SK-N-SH (cell line): ENCODE results near the gene BRSK1. TPM values are rescaled to one million over a fixed set of nuclear protein-coding genes. Genes with fewer than 3 reads are reported as not detected.

Experiments
- CTCF ChIA-PET: fragments of 300-600, 350-600 bp; formaldehyde crosslinking; extraction: SDS; loops from one replicate; lab custom pipeline; 2021; lab: Yijun Ruan, JAX
- POLR2A ChIA-PET: fragments of 350-600 bp; sonication (Branson Sonifier 250); formaldehyde crosslinking; extraction: SDS; loops from one replicate; lab custom pipeline; 2020; ENCODE audit warnings: antibody characterized with exemption, inconsistent platforms; lab: Yijun Ruan, JAX
- DNase-seq: peaks from one replicate; pipeline ENCODE4 v3.0.0; 2012
- H2AFZ ChIP-seq: fragments of 200-600 bp; sonication (generic); 2 replicates; pipeline ENCODE4 v1.8.1; 2016; ENCODE audit warnings: antibody characterized with exemption, mild to moderate bottlenecking, low read depth
- H3F3A ChIP-seq: fragments of 200-600 bp; sonication (generic); replicated peaks from 2 replicates; pipeline ENCODE3; 2016; ENCODE audit warnings: antibody characterized with exemption, mild to moderate bottlenecking; ENCODE audit not compliant: insufficient read depth
- H3K27ac ChIP-seq, 2 experiments: fragments of 200-500 bp in 1 of 2; fragments of 200-600 bp in 1 of 2; sonication (Bioruptor generic) in 1 of 2; sonication (generic), shearing (Covaris generic) in 1 of 2; 2 replicates each; pipeline versions ENCODE4 v1.5.1 to v1.6.1; 2014 to 2016; ENCODE audit warnings: low read depth in 2 of 2, inconsistent platforms in 1 of 2, low read length in 1 of 2, mild to moderate bottlenecking in 1 of 2, mixed read lengths in 1 of 2
- H3K27me3 ChIP-seq: fragments of 200-600 bp; sonication (generic), shearing (Covaris generic); 2 replicates; pipeline ENCODE4 v1.6.1; 2016; ENCODE audit warnings: mixed run types; ENCODE audit not compliant: insufficient read depth
- H3K36me3 ChIP-seq, 2 experiments: fragments of 200-500 bp in 1 of 2; fragments of 200-600 bp in 1 of 2; sonication (Bioruptor generic) in 1 of 2; sonication (generic) in 1 of 2; replicated peaks in 1 of 2; 2 replicates each; pipeline versions ENCODE3 to v1.5.1; 2014 to 2016; ENCODE audit warnings: low read length in 1 of 2, mild to moderate bottlenecking in 1 of 2; ENCODE audit not compliant: insufficient read depth in 2 of 2, control insufficient read depth in 1 of 2
- H3K4me1 ChIP-seq, 2 experiments: fragments of 200-500 bp in 1 of 2; fragments of 200-600 bp in 1 of 2; sonication (Bioruptor generic) in 1 of 2; sonication (generic), shearing (Covaris generic) in 1 of 2; 2 replicates each; pipeline versions ENCODE4 v1.5.1 to v1.6.1; 2014 to 2016; ENCODE audit warnings: low read depth in 1 of 2, low read length in 1 of 2, mixed run types in 1 of 2; ENCODE audit not compliant: insufficient read depth in 2 of 2, control insufficient read depth in 1 of 2
- H3K4me2 ChIP-seq: fragments of 200-600 bp; sonication (generic), shearing (Covaris generic); 2 replicates; pipeline ENCODE4 v1.6.1; 2017; ENCODE audit warnings: mixed run types
- H3K4me3 ChIP-seq, 2 experiments: fragments of 200-500 bp in 1 of 2; fragments of 200-600 bp in 1 of 2; sonication (Bioruptor generic) in 1 of 2; sonication (generic), shearing (Covaris generic) in 1 of 2; 2 replicates each; pipeline versions ENCODE4 v1.5.1 to v1.8.1; 2014 to 2016; ENCODE audit warnings: low read depth in 2 of 2, inconsistent platforms in 1 of 2, low read length in 1 of 2, mild to moderate bottlenecking in 1 of 2, mixed read lengths in 1 of 2, moderate library complexity in 1 of 2
- H3K79me2 ChIP-seq: fragments of 200-600 bp; sonication (generic); 2 replicates; pipeline ENCODE4 v1.8.1; 2017; ENCODE audit warnings: mild to moderate bottlenecking; ENCODE audit not compliant: insufficient read depth
- H3K9ac ChIP-seq: fragments of 200-600 bp; sonication (generic); 2 replicates; pipeline ENCODE4 v1.6.1; 2017; ENCODE audit warnings: mixed run types
- H3K9me2 ChIP-seq: fragments of 200-600 bp; sonication (generic); 2 replicates; pipeline ENCODE4 v1.6.1; 2017; ENCODE audit warnings: mixed run types
- H3K9me3 ChIP-seq: fragments of 200-600 bp; sonication (generic); 2 replicates; pipeline ENCODE4 v1.6.1; 2017; ENCODE audit warnings: mixed run types, mild to moderate bottlenecking, moderate library complexity
- H4K20me1 ChIP-seq: fragments of 200-600 bp; sonication (generic); 2 replicates; pipeline ENCODE4 v1.6.1; 2017; ENCODE audit warnings: mild to moderate bottlenecking, mixed run types; ENCODE audit not compliant: insufficient read depth
- CHD2 ChIP-seq: fragments of 150-350 bp; IDR thresholded peaks from 2 replicates; pipeline ENCODE4 v1.6.1; 2018; ENCODE audit warnings: low read length; ENCODE audit not compliant: partially characterized antibody
- ELF1 ChIP-seq: IDR thresholded peaks from 2 replicates; pipeline ENCODE4 v1.4.0; 2012
- EP300 ChIP-seq, 2 experiments: IDR thresholded peaks; 2 replicates each; pipeline versions ENCODE4 v1.4.0 to v1.6.1; 2012; ENCODE audit warnings: borderline replicate concordance in 1 of 2, low read depth in 1 of 2, low read length in 1 of 2
- FOSL2 ChIP-seq: IDR thresholded peaks from 2 replicates; pipeline ENCODE4 v1.4.0; 2012; ENCODE audit warnings: low read depth, mild to moderate bottlenecking, moderate library complexity, borderline replicate concordance
- FOXJ3 ChIP-seq: sonication (generic); formaldehyde crosslinking; IDR thresholded peaks from 2 replicates; pipeline ENCODE4 v1.5.1; 2020; ENCODE audit warnings: mild to moderate bottlenecking, missing genetic modification reagents
- GABPA ChIP-seq: IDR thresholded peaks from 2 replicates; pipeline ENCODE4 v1.4.0; 2012; ENCODE audit warnings: low read depth, mild to moderate bottlenecking
- GATA2 ChIP-seq: sonication (generic); formaldehyde crosslinking; IDR thresholded peaks from 2 replicates; pipeline ENCODE4 v1.5.0; 2020; ENCODE audit warnings: mild to moderate bottlenecking, missing genetic modification reagents
- JUND ChIP-seq: IDR thresholded peaks from 2 replicates; pipeline ENCODE4 v1.4.0; 2012
- MXI1 ChIP-seq: IDR thresholded peaks from 2 replicates; pipeline ENCODE4 v1.6.1; 2012; ENCODE audit warnings: mild to moderate bottlenecking, low read depth, low read length, improper control_type of control experiment
- POLR2AphosphoS5 ChIP-seq: IDR thresholded peaks from 2 replicates; pipeline ENCODE4 v1.6.1; 2012; ENCODE audit warnings: low read depth, low read length
- RAD21 ChIP-seq: IDR thresholded peaks from 2 replicates; pipeline ENCODE4 v1.6.1; 2012; ENCODE audit warnings: mild to moderate bottlenecking, low read length
- RFX5 ChIP-seq: IDR thresholded peaks from 2 replicates; pipeline ENCODE4 v1.6.1; 2012; ENCODE audit warnings: mild to moderate bottlenecking, improper control_type of control experiment, low read length
- RXRA ChIP-seq: IDR thresholded peaks from 2 replicates; pipeline ENCODE4 v1.4.0; 2012; ENCODE audit warnings: low read depth, mild to moderate bottlenecking, borderline replicate concordance
- SIN3A ChIP-seq: IDR thresholded peaks from 2 replicates; pipeline ENCODE4 v1.6.1; 2012; ENCODE audit warnings: low read depth, mild to moderate bottlenecking, low read length, moderate library complexity, borderline replicate concordance
- TCF12 ChIP-seq: IDR thresholded peaks from 2 replicates; pipeline ENCODE4 v1.4.0; 2012
- TEAD4 ChIP-seq: IDR thresholded peaks from 2 replicates; pipeline ENCODE4 v1.4.0; 2012; ENCODE audit warnings: mild to moderate bottlenecking, borderline replicate concordance; ENCODE audit not compliant: insufficient read depth
- YY1 ChIP-seq: IDR thresholded peaks from 2 replicates; pipeline ENCODE4 v1.4.0; 2012; ENCODE audit warnings: low read depth, mild to moderate bottlenecking
- WGBS: methylation state at CpG from one replicate; pipeline ENCODE4 v1.1.6; 2017; ENCODE audit warnings: low lambda C conversion rate; 5-methylcytosine and 5-hydroxymethylcytosine counted together
- polyA plus RNA-seq, 3 experiments: library from polyadenylated mRNA; depleted of rRNA; stranded (reverse); fragments of >200 nt; gene quantifications; 2 replicates each; pipeline ENCODE4 v1.2.3, GENCODE V29; 2012
- TF ChIP-seq, protein P1 (sequence below): IDR thresholded peaks from 2 replicates; pipeline ENCODE4 v1.4.0; 2012; ENCODE audit warnings: low read depth, borderline replicate concordance
- TF ChIP-seq, protein P2 (sequence below): fragments of 150-350 bp; IDR thresholded peaks from 2 replicates; pipeline ENCODE4 v1.6.1; 2016; ENCODE audit warnings: mild to moderate bottlenecking, low read depth, low read length
- TF ChIP-seq, protein P3 (sequence below): IDR thresholded peaks from 2 replicates; pipeline ENCODE4 v1.4.0; 2012; ENCODE audit warnings: low read depth
- TF ChIP-seq, protein P4 (sequence below): fragments of 200-600 bp; sonication (generic); IDR thresholded peaks from 2 replicates; pipeline ENCODE4 v1.6.1; 2017; ENCODE audit warnings: antibody characterized with exemption, mild to moderate bottlenecking, moderate library complexity

Gene BRSK1
- polyA plus RNA-seq, 1 of the 3 experiments (the other 2 are of a cell fraction), result 49.7 TPM

DNA sequence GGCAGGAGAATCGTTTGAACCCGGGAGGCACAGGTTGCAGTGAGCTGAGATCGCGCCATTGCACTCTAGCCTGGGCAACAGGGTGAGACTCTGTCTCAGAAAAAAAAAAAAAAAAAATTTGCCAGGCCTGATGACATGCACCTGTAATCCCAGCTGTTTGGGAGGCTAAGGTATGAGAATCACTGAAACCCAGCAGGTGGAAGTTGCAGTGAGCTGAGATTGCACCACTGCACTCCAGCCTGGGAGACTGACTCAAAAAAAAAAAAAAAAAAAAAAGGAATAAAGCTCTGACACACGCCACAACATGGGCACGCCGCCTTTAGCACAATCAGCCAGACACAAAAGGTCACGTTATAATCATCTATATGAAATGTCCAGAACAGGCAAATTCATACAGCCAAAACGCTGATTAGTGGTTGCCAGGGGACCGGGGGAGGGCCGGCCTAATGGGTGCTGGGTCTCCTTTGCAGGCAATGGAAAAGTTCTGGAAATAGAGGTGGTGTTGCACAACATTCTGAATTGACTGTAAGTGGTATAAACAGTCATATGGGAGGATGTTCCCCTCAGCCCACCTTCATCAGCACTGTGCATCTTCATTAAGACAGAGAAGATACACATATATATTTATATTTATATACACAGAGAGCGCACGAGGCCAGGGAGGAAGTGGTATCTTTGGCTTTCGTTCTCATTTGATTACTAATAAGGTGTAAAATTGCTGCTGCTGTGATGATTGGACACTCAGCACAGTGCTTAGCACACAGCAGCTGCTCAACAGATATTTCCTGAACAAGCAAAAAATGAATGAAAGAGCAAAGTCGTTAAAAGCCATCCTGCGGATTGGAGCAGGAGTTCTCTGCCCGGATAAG lies 7.7 kb upstream of the BRSK1 start:
- H3K9me3 ChIP-seq, result no peaks in the 10 kb centered on the region
- H3K27me3 ChIP-seq, result no peaks in the 10 kb centered on the region

DNA sequence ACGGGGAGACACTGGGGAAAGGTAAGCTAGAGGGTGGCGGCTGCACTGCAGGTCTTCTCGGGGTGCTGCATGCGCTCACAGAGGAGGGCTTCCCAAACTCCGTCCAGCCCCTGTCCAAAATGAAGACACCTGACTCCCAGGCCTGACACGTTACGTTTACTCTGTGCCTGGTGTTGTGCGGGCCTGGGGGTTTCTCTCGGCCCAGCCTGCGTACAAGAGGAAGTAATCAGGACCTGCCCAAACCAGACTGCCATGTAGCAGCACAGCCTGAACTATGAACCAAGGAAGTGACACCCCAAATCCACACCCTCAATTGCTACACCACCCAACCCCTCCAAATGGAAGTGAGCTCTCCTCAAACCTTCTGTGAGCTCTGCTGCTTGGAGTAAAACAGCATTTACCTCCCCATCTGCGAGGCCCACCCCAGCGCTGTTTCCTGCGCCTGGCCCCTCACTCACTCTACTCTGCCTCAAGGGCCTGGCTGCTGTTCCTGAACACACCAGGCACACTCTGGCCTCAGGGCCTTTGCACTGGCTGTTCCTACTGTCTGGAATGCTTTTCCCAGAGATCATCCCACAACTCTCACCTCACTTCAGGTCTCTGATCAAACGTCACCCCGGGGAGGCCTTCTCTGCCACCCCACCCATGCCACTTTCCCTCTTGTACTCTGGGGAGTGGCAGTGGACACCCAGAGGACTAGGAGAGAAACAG lies 6.9 kb upstream of the BRSK1 start:
- H3K4me2 ChIP-seq, result no peak overlapping the region
- no peaks in the 10 kb centered on the region for H3K9me2 ChIP-seq
- peaks cover 0 to 4% of the 10 kb centered on the region in 2 experiments; a peak in 1 of 4 replicates for H3K4me1 ChIP-seq
- no peak overlapping the region for H3K4me3 ChIP-seq
- DNase-seq, result no peak
- ChIA-PET CTCF (interaction anchor here (0.9 to 2.5 kb wide), 4 partner anchors 15 to 117 kb away, joined by 3 to 7 read pairs (median 5); partner anchors contain the start of gene PPP6R1), POLR2A (no interaction called here)
- H3F3A ChIP-seq, result peaks cover 13% of the 10 kb centered on the region
- no peaks in the 10 kb centered on the region for H4K20me1 ChIP-seq
- H3K36me3 ChIP-seq, result peaks cover 0 to 24% of the 10 kb centered on the region in 2 experiments
- no peak overlapping the region for H3K9ac ChIP-seq
- H3K9me3 ChIP-seq, result no peaks in the 10 kb centered on the region
- no peaks in the 10 kb centered on the region for H3K27me3 ChIP-seq
- 95% methylated on average over 8 of the region's 15 CpGs for WGBS
- no peak overlapping the region for H3K27ac ChIP-seq
- no peak overlapping the region for H2AFZ ChIP-seq
- TF ChIP-seq MXI1 (no peak), CHD2 (no peak), POLR2AphosphoS5 (no peak), TCF12 (no peak), JUND (no peak), GABPA (no peak), FOSL2 (no peak), RXRA (no peak), TEAD4 (no peak), ELF1 (no peak), YY1 (no peak), SIN3A (no peak), RFX5 (no peak), EP300 (IDR thresholded peaks at IDR 0.05; ENCODE audit: borderline replicate concordance in 1 of 2, low read depth in 1 of 2, low read length in 1 of 2) (no peak), FOXJ3 (no peak), RAD21 (no peak)
- TF ChIP-seq, protein P1, sequence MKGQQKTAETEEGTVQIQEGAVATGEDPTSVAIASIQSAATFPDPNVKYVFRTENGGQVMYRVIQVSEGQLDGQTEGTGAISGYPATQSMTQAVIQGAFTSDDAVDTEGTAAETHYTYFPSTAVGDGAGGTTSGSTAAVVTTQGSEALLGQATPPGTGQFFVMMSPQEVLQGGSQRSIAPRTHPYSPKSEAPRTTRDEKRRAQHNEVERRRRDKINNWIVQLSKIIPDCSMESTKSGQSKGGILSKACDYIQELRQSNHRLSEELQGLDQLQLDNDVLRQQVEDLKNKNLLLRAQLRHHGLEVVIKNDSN, result no peak
- TF ChIP-seq, protein P2, sequence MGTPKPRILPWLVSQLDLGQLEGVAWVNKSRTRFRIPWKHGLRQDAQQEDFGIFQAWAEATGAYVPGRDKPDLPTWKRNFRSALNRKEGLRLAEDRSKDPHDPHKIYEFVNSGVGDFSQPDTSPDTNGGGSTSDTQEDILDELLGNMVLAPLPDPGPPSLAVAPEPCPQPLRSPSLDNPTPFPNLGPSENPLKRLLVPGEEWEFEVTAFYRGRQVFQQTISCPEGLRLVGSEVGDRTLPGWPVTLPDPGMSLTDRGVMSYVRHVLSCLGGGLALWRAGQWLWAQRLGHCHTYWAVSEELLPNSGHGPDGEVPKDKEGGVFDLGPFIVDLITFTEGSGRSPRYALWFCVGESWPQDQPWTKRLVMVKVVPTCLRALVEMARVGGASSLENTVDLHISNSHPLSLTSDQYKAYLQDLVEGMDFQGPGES, result no peak
- TF ChIP-seq, protein P3, sequence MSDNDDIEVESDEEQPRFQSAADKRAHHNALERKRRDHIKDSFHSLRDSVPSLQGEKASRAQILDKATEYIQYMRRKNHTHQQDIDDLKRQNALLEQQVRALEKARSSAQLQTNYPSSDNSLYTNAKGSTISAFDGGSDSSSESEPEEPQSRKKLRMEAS, result no peak
- H3K79me2 ChIP-seq, result peaks cover 6% of the 10 kb centered on the region; the same call in 1 of the 2 replicates

More for the DNA sequence above, 7.7 kb upstream of the BRSK1 start:
- Histone ChIP-seq H3K79me2 (peaks cover 6% of the 10 kb centered on the region; the same call in 1 of the 2 replicates), H3K4me1 (peaks cover 0 to 4% of the 10 kb centered on the region in 2 experiments; a peak in 1 of 4 replicates), H3K9ac (no peak overlapping the region), H3K27ac (no peak overlapping the region), H4K20me1 (no peaks in the 10 kb centered on the region), H3K4me3 (no peak overlapping the region), H3K36me3 (peaks cover 0 to 24% of the 10 kb centered on the region in 2 experiments), H2AFZ (no peak overlapping the region), H3K9me2 (no peaks in the 10 kb centered on the region), H3F3A (peaks cover 10% of the 10 kb centered on the region), H3K4me2 (no peak overlapping the region)
- TF ChIP-seq SIN3A (no peak), GATA2 (CRISPR knock-in tag) (no peak), FOSL2 (no peak)
- TF ChIP-seq, protein P4, sequence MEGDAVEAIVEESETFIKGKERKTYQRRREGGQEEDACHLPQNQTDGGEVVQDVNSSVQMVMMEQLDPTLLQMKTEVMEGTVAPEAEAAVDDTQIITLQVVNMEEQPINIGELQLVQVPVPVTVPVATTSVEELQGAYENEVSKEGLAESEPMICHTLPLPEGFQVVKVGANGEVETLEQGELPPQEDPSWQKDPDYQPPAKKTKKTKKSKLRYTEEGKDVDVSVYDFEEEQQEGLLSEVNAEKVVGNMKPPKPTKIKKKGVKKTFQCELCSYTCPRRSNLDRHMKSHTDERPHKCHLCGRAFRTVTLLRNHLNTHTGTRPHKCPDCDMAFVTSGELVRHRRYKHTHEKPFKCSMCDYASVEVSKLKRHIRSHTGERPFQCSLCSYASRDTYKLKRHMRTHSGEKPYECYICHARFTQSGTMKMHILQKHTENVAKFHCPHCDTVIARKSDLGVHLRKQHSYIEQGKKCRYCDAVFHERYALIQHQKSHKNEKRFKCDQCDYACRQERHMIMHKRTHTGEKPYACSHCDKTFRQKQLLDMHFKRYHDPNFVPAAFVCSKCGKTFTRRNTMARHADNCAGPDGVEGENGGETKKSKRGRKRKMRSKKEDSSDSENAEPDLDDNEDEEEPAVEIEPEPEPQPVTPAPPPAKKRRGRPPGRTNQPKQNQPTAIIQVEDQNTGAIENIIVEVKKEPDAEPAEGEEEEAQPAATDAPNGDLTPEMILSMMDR, result no peak
- WGBS, result 89% methylated on average over 17 of the region's 17 CpGs
- CTCF ChIA-PET, result interaction anchor here (1.8 kb wide), 1 partner anchor 25 kb away, joined by 7 read pairs; no protein-coding TSS in a partner anchor
- POLR2A ChIA-PET, result interaction anchor here (0.7 kb wide), 1 partner anchor 55 kb away, joined by 5 read pairs; no protein-coding TSS in a partner anchor
- no peak for DNase-seq
